D341Med (cell line): ENCODE measurements around the gene MYL3.

ENCODE experiments used
- DNase-seq: peaks from one replicate; pipeline ENCODE4 v3.0.0; 2012; ENCODE audit warnings: low spot score

The MYL3 gene

DNA sequence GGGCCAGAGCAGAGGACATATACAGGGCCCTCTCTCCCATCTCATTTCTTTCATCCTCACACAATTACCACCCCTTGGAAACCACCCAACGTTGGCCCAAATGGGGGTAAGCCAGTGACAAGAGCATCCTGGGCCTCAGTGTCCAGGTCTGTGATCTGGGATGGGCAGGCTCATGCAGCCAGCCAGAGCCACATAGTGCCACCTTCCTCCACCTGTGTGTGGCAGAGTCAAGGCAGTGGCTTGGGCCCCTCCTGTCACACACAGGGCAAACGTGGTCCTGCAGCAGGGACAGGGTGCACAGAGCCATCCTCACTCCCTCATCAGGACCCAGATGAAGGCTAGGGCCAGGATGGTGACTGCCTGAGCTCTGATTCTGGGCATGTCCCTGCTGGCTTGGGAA is 2.3 kb upstream of the MYL3 start:
- no peak for DNase-seq

DNA sequence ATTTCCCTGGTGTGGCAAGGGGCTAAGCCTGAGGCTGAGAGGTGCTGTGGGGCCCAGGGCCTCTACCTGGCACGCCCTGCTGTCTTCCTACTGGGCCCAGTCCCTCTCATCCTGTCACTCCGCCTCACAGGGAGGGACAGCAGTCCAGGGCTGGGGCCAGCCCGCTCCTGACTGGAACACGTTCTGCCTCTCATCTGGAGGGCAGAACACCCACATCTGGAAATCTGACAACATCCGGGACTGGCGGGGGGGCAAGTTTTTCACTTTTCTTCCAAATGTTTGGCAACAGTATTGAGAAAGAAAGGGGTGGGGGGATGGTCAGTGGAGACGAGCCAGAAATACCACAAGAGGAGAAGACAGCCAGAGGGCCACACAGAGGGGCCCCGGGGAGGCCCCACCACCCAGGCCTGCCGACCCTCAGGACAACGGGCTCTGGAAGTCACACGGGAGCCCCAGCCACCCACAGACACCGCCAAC is 1.8 kb upstream of the MYL3 start:
- no peak for DNase-seq

DNA sequence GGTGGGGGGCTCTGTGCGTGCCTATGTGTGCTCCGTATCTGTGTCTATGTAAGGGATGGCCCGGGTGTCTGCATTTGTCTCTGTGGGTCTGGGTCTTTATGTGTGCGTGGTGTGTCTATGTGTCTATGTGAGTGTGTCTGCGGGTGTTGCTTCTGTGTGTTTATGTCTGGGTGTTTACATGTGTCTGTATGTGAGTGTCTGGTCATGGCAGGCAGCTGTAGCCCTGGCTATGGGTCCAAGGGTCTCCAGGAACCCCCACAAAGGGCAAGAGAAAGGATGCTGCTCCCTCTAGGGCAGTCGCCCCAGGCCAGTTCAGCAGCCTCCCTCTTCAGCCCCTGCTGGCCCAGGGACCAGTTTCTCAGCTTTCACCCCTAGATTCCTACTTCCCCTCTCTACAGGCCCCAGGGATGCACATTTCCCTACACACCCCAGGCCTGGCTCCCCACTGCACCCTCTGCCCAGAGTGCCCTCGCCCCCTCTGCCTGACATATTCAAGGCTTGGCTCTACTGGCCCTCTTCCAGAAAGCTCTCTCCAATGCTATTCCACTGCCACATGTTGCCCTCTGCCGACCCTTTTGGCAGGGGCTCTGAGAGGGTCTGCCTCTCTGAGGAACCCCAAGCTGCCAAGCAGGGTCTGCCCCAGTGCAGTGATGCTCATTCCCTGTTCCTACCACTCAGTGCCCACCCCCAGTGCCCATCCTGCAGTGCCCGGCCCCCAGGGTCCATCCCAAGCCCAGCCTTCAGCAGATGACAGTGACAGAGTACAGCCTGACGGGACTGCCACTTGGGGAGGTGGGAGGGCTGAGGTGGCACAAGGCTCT is 1.0 kb upstream of the MYL3 start:
- no peak for DNase-seq

DNA sequence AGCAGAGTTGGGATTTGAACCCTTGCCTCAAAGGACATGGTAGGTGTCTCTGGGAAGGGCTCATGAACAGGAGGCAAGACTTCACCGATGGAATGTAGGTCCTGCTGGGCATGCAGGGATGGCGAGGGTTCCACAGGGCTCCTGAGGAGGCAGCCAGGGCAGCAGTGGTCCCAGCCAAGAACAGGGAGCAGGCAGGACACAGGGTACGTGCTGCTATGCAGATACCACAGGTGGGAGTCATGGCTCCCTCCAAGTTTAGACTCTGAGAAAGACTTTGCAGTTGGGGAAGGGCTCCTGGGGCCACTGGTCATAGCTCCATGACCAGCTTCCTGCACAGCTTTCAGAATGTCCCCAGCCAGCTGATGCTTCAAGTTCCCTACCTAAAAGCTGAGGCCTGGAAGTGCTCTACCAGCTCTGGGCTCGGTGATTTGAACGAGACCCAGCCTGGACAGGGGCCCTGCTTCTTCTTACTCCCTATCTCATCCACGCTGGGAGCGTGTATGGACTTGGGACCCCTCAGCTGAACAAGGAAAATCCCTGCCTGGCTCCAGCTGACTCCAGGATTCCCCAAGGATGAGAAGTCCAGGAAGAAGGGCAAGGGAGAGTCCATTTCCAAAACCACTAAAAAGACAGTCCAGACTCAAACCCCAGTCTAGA is 747 bp downstream of the MYL3 start:
- DNase-seq, result no peak

DNA sequence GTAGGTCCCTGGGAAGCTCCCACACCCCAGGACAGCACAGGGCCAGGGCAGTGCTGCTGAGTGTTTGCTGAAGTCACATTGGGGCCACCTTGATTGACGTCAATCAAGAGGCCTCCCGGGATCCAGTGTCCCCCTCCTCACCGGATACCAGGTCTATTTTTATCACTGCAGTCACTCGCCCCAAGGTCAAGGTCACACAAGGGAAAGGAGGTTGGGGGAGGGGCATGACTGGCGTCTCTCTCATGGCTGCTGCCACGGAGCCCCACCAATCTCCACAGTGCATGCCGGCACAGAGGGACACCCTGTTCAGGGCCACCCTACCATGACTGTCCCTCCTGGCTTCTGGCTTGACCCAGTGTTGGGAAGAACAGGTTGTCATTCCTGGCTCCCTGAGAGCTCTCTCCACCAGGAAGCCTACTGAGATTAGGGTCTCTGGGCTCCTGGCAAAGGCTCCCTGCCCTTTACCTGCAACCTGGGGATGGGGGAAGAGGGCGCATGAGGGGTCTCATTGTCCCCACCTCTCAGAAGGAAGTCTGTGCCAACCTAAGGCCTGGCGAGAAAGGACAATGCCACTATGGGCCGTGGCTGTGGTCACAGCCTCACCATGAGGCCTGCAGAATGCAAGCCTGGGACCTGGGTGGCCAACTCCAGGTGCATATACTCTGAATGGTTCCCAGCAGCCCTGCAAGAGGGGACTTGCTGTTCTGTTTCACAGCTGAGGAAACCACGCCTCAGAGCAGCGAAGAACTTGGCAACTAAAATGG is 1.5 kb downstream of the MYL3 start:
- DNase-seq, result no peak

DNA sequence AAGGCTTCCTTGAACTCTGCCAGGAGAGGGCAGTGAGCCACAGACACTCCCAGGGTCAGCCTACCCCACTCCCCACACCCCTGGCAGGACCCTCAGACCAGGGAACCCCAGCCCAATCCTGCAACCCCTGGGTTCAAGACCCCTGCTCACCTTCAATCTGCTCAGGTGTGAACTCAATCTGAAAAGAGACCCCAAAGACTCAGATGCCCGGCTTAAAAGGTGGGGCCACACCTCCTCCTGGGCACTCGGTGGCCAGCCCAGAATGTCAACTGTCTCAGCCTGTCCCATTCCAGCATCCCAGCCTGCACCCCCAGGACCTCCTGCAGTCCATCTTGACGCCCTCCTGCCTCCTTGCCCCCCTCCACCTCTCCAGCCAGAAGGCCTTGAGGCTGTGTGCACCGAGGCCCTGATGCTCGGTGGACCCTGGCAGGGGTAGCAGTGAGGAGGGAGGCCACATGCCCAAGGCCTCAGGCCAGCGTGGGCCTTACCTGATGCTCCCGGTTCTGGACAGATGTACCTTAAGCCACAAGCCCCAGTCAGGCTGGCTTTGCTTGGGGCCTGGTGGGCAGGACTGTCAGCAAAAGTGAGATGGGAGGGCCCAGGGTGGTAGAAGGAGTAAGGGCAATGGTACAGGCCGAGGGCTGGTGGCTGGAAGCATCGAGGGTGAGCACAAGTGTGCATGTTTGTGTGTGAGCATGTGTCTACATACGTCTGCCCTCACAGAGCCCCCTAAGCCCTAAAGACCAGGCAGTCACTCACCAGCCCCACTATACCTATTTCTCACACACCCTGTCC is 2.2 kb downstream of the MYL3 start:
- DNase-seq, result no peak

DNA sequence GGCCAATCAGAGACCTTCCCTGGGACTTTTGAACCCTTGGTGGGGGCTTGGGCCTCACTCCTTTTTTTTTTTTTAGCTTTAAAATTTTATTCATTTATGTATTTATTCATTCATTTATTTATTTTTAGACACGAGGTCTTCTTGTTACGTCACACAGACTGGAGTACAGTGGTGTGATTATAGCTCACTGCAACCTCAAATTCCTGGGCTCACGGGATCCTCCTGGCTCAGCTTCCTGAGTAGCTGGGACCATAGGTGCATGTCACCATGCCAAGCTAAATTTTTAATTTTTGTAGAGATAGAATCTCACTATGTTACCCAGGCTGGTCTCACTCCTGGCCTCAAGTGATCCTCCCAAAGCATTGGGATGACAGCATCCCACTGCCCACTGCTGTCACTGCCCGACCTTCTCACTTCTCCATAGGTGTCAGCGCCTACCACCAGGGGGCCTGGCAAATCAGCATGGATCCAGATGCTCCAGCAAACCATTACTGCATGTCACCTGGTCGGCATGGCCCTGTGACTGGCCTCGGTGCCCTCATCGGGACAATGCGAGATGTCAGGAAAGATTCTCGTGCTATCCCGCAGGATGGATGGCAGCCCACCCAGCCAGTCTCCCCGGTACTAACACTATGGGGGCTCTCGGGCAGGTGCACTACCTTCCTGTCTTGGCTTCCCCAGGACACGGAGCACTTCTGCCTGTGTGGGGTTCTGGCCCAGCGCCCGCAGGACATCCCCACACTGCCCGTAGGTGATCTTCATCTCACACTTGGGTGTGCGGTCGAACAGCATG is 3.0 kb downstream of the MYL3 start:
- DNase-seq, result peak; percentile 59

DNA sequence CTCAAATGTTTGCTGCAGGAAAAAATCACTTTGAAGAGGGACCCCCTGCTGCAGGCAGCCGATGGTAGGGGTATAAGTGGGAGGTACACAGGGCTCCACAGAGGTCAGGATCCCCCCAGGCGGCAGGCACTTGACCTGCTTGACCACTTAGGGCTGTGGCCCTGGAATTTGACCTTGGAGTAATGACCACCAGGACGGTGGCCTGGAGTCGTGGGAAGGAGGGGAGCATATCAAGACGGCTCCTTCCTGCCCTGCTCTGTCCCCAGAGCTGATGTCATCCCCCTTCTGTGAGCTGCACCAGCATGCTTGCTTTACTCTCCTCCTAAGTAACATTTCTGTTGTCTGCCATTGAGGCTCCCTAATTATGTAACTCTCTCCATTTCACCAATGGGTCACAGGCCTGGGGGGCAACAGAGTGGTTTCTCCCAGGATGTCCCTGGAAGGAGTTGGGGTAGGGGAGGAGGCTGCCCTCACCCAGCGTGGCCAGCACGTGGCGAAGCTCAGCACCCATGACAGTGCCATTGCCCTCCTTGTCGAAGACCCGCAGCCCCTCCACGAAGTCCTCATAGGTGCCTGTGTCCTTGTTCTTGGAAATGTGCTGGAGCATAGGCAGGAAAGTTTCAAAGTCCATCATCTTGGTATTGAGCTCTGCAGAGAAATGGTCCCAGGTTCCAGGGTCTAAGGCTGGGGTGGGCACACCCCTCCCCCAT is 4.1 kb downstream of the MYL3 start:
- no peak for DNase-seq

DNA sequence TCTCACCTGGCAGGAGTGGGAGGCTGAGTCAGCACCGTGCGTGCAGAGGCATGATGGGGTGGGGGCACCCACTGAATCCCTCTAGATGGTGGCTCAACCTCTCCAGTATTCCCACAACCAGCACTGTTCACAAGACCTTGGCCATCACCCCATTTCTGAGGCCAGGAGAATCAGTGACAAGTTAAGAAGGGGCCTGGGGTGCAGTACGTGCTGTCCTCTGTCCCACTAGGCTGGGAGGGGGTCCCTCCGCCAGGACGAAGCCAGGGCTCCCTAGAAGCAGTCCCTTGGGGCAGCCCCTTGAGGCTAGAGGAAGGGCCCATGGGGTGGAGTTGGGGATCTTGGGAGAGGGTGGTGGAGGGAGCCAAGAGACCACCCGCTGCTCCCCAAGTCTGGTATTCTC is 4.8 kb downstream of the MYL3 start:
- DNase-seq, result no peak

DNA sequence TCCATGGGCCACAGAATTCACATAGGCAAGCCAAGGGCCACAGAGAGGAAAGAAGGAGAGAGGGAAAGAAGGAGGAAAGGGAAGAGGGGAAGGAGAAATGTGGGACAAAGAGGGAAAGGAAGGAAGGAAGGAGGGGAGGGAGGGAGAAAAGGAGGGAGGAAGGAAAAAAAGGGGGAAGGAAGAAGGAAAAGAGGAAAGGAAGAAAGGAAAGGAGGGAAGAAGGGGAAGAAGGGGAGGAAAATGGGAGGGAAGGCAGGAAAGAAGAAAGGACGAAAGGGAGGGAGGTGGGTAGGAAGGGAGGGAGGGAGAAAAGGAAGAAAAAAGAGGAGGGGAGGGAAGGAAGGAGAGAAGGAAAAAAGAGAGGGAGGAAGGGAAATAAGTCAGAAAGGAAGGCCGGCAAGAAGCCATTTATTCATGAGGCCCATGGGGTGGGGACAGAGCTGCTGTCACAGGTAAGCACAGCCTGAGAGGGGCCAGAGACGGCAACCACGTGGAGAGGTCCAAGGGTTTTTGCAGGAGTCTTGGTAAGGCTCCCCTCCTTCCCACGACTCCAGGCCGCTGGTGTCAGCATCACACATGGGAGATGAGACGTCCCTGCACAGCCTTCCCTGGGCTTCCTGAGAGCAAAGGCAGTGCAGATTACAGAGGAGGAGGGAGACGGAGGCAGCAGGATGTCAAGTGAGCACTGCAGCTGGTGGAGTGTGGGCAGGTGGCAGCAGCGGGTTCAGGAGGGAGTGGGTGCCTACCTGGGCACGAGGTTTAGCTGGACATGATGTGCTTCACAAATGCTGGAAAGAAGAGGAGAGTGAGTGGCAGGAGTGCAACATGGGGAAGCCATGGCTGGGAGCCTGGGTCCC is 5.5 kb downstream of the MYL3 start:
- no peak for DNase-seq

DNA sequence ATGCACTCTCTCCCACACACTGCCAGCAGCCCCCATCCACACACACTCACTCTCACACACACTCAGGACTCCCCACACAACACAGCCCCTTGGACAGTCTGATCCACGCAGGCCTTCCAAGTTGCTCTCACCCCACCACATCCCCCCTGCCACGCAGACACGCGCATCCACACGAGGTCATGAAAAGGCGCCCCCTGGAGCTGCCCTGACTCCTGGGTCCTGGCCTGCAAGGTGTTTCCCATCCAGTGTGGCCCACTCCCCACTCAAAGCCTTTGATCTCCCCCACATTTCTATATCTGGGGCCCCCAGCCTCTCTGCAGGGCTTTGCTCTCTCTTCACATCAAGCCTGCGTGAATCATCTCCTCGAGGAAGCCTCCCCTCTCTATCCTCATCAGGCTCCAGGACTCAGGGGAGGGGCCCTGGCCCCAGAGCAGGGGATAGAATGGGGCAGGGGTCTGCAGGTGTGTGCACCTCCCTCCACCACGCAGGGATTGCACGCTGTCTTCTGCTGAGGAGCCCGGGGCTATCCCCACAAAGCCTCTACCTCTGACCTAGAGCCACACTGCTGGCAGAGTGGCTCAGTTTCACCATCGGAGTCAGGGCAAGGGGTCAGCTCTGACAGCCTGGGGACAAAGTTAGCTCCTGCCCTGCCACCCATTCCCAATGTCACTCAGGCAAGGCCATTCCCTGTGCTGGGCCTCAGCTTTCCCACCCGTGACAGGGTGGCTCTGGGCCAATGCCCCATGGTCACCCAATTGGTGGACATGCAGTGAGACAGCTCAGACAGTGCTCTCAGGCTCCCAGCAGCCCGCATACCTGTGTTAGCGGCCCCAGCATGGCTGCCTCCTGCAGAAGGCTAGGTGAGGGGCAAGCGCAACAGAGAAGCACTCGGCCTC is 6.4 kb downstream of the MYL3 start:
- DNase-seq, result no peak

DNA sequence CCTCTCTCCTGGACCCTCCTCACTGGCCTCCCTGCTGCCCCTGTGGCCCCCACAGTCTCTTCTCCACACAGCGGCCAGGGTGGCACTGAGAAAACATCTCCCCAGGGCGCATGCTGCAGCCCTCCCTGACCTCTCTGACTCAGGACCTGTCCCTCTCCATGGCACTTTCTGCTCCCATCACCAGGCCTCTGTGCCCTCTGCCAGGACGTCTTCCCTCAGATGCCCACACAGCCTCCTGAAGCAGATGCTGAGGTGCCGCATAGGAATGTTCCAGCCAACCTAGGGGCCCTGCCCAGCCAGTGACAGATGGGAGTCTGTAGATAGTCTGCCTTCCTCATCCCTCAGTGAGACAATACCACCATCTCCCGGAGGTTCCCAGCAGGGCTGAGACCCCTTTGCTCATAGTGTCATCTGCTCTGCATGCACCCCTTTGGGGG is 8.7 kb downstream of the MYL3 start:
- DNase-seq, result no peak

DNA sequence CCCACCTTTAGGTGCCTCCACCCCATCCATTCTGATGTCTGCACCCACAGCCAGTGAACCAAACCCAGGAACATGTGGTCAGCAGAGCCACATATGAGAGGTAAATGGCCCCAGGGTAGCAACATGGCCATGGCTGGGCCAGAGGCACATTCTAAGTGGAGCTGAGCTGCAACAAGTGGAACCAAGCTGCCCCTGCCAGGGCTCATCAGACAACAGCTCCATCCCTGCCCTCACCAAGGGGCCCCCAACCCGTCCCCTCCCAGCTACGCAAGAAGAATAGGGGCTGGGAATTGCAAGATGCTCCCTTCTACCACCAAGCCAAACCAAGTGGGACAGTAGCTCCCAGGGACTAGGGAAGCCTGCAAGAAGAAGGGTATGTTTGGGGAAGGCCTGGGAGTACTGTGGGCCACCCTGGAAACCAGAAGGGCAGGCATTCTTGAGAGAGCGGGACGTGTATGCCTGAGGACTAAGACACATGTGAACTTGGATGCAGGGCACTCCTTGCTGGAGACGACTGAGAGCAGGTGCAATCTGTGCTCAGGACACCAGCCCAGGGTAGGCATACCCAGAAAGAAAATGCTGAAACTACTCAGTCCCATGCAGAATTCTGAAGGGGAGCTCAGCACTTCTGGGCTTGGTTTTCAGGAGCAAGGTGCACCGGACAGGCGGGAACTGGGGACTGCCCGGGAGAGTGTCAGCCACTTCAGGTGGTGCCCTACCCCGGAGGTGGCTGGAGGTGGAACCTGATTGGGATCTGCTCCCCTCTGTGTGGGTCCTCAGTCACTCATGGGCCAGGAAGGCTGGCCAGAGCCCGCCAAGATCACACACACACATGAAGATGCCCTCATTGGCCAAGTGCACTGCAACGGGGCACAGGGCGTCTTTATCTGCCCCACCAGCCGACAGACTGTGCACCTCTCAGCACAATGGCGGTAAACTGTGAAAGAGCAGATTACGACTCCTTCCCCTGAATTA is 9.5 kb downstream of the MYL3 start:
- DNase-seq, result no peak

DNA sequence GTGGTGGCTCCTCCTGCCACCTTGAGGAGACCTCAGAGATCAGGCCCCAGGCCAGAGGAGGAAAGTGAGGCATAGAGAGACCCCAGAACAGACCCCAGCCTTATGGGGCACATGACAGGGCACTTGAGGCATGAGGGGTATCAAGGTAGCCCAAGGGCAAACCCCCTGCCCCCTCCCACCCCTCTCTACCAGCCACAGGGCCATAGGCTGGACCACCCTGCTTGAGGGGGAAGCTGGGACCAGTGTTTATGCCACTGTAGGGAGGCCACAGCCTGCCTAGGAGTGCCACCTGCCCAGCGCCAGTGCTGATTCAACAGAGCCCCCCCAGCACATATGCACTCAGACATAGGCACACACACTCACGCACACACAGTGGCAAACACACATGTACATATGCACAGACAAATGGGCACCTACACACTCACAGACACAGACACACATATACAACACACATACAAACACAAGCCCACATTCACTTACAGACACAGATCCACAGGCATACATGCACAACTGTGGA is 10.3 kb downstream of the MYL3 start:
- DNase-seq, result no peak

DNA sequence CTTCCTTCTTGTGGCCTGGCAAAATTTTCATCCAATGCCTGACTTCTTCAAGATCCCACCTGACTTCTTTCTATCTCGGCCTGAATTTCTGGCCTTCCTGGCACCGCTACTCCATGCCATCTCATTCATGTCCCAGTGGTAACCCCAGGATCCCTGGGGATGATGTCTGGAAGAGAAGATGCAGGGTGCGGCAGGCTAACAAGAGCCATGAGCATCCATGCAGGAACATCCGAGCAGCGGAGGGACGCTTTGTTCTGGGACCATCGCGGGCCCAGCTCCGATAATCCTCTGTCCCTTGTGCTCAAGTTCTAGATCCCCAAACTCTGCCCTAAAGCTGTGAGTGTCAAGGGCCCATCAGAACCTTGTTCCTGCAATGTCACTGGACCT is 10.9 kb downstream of the MYL3 start:
- DNase-seq, result no peak

DNA sequence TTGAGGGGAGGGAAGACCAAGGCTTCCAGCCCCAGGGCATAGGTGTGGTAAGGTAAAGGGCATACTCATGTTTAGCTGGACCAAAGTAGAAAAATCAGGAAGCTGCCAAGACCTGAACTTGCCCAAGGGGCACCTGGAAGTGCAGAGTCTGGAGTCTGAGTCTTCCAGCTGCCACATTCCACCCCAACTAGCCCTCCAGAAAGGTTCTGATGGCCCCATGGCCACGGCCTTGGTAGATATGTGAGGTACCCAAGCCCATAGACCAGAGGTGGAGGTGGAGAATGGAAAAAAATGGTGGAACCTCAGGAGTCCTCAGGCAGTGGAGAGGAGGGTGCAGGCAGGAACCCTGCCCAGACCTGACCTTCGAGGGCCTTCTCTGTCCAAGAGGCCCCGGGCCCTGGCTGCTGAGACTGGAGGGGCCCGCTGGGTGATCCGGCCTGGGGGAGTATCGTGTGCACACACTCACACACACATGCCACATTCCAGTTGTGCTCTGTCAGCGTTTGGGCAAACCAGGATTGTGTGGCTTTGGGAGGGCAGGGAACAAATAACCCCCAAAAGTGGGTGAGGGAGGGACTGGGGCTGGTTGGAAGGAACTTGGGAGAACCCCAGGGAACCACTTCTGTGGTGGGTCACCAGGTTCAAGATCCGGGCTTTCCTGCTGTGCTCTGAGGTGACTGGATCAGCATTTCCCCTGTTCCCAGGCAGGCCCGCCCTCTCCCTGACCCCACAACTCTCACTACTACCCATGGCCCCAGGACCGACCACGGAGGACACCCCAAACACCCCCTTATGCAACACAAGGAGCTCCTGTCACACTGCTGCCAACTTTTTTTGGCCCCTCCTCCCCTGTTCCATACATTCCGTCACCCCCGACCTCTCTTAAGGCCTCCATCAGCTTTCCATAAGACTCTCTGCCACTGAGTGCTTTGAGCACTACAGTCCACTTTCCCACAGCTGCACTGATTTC is 11.6 kb downstream of the MYL3 start:
- DNase-seq, result no peak
